ENCODE data around the gene NOPCHAP1.

DNA sequence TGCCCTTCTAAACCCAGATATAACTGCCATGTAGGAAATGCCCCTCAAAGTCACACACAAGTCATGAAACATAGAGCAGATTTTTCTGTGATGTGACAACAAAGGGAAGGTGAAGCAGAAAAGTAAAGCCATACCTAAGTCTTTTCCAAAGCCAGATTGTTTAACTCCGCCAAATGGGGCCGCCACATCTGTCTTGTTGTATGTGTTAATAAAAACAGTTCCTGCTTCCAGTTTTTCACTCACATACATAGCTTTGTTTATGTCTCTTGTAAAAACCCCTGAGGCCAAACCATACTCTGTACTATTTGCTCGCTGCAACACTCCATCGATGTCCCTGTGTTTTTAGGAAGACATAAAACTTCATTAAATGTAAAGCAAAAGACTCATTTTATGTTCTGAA is 40.3 kb downstream of the NOPCHAP1 start:
- TF ChIP-seq EZH2 (IDR thresholded peaks at IDR 0.05; ENCODE audit: borderline replicate concordance, insufficient read depth, low read depth, low read length, poor library complexity, severe bottlenecking) = no peak
- TF ChIP-seq, protein P1, sequence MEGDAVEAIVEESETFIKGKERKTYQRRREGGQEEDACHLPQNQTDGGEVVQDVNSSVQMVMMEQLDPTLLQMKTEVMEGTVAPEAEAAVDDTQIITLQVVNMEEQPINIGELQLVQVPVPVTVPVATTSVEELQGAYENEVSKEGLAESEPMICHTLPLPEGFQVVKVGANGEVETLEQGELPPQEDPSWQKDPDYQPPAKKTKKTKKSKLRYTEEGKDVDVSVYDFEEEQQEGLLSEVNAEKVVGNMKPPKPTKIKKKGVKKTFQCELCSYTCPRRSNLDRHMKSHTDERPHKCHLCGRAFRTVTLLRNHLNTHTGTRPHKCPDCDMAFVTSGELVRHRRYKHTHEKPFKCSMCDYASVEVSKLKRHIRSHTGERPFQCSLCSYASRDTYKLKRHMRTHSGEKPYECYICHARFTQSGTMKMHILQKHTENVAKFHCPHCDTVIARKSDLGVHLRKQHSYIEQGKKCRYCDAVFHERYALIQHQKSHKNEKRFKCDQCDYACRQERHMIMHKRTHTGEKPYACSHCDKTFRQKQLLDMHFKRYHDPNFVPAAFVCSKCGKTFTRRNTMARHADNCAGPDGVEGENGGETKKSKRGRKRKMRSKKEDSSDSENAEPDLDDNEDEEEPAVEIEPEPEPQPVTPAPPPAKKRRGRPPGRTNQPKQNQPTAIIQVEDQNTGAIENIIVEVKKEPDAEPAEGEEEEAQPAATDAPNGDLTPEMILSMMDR (IDR thresholded peaks at IDR 0.05) = no peak

Measured in B cell (primary cell).